ENCODE data around the gene FNIP1.

The FNIP1 gene

GRCh38 chr5:131760793-131761192 lies 36.0 kb downstream of the FNIP1 start:
- H3K4me3 ChIP-seq (ENCODE audit: low read depth, low read length): no peak overlapping the region
- TF ChIP-seq CTCF (IDR thresholded peaks at IDR 0.05; ENCODE audit: insufficient read depth, low read length, missing control alignments): no peak
- CTCF ChIA-PET: no interaction called here
- POLR2A ChIA-PET: no interaction called here
- no peak for DNase-seq (ENCODE audit: low read depth, low spot score)

GRCh38 chr5:131759704-131760103 lies 37.1 kb downstream of the FNIP1 start:
- H3K4me3 ChIP-seq (ENCODE audit: low read depth, low read length): no peak overlapping the region
- POLR2A ChIA-PET: no interaction called here
- CTCF ChIA-PET: no interaction called here
- DNase-seq (ENCODE audit: low read depth, low spot score): no peak
- TF ChIP-seq CTCF (IDR thresholded peaks at IDR 0.05; ENCODE audit: insufficient read depth, low read length, missing control alignments): no peak

- POLR2A ChIA-PET: no interaction called here
- no peak for DNase-seq (ENCODE audit: low read depth, low spot score)
- H3K4me3 ChIP-seq (ENCODE audit: low read depth, low read length): no peak overlapping the region
- CTCF ChIA-PET: interaction anchor here (1.3 kb wide), 1 partner anchor 10 kb away, joined by 4 read pairs; no protein-coding TSS in a partner anchor
- no peak for TF ChIP-seq CTCF (IDR thresholded peaks at IDR 0.05; ENCODE audit: insufficient read depth, low read length, missing control alignments)
Measured at GRCh38 chr5:131758520-131758900, 38.3 kb downstream of the FNIP1 start.

- H3K4me3 ChIP-seq (ENCODE audit: low read depth, low read length): no peak overlapping the region
Measured at GRCh38 chr5:131757830-131758519, 38.8 kb downstream of the FNIP1 start.

GRCh38 chr5:131756942-131757341 lies 39.9 kb downstream of the FNIP1 start:
- no peak for DNase-seq (ENCODE audit: low read depth, low spot score)
- H3K4me3 ChIP-seq (ENCODE audit: low read depth, low read length): no peak overlapping the region
- TF ChIP-seq CTCF (IDR thresholded peaks at IDR 0.05; ENCODE audit: insufficient read depth, low read length, missing control alignments): no peak
- CTCF ChIA-PET: interaction anchor here (2.1 kb wide), 1 partner anchor 167 kb away, joined by 5 read pairs; no protein-coding TSS in a partner anchor
- POLR2A ChIA-PET: no interaction called here

More at GRCh38 chr5:131757830-131758519, 38.8 kb downstream of the FNIP1 start:
- no peak for DNase-seq (ENCODE audit: low read depth, low spot score)
- POLR2A ChIA-PET: no interaction called here
- TF ChIP-seq CTCF (IDR thresholded peaks at IDR 0.05; ENCODE audit: insufficient read depth, low read length, missing control alignments): no peak
- CTCF ChIA-PET: interaction anchor here (1.3 kb wide), 1 partner anchor 10 kb away, joined by 4 read pairs; no protein-coding TSS in a partner anchor

- no peak overlapping the region for H3K4me3 ChIP-seq (ENCODE audit: low read depth, low read length)
- ChIA-PET POLR2A (no interaction called here), CTCF (interaction anchor here (1.0 kb wide), 1 partner anchor 144 kb away, joined by 3 read pairs; no protein-coding TSS in a partner anchor)
- no peak for DNase-seq (ENCODE audit: low read depth, low spot score)
- TF ChIP-seq CTCF (IDR thresholded peaks at IDR 0.05; ENCODE audit: insufficient read depth, low read length, missing control alignments): no peak
Measured at GRCh38 chr5:131754363-131754762, 42.5 kb downstream of the FNIP1 start.
